Measurements from ENCODE around the gene NT5C3A.

- no peak for TF ChIP-seq EZH2 (IDR thresholded peaks at IDR 0.05; ENCODE audit: borderline replicate concordance, low read depth, low read length, poor library complexity, severe bottlenecking)
- TF ChIP-seq CTCF (conservative IDR thresholded peaks at IDR 0.05; ENCODE audit: low read depth, low read length): no peak
Observed at GRCh38 chr7:33040803-33041516, 21.6 kb downstream of the NT5C3A start.

Measured in A673 (cell line).